GM18870 (cell line): Measurements from ENCODE around the gene SCD5.

ENCODE experiments used
- ATAC-seq: cut with Tn5 transposase; IDR thresholded peaks from one replicate; pipeline ENCODE4 v1.9.1; 2021; ENCODE audit warnings: moderate library complexity; ENCODE audit not compliant: unreplicated experiment

SCD5 gene

DNA sequence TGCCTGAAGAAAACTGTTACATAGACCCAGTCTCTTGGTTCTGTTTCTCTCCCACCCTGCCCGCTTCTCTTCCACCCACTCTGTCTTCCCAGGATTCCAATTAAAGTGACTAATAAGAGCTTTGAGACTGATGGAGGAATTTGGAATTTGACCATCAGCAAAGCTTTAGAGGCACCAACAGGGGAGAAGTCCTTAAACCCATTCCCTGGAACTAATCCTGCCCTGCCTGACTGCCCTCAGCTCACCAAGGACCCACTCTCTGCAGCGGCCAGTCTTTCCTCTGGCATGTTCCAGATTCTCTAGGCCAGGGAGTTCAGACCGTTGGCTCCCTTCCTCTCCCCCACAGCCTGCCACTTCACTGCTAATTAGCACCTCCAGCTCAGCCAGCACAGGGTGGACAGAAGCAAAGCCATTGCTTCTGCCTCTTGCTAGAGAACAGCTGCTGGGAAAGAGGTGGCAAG lies 23.9 kb downstream of the SCD5 start:
- ATAC-seq = no peak

DNA sequence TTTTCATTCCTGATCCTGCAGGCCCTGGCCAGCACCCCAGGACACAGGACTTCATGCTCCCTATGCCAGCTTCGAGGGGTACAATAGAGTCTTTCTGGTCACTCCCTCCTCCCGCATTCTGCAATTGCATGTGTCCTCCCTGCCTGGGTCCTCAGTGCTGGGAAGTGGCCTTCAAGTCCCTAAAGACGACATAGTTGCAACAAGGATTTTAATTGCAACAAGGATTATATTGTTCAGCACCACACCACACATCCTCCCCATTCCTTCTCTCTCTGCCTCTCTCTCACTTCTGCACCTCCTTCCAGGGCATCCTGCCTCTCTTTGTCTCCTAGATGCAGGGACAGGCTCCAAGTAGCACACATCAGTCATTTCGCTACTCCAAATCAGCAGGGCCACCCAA lies 25.5 kb downstream of the SCD5 start:
- no peak for ATAC-seq

DNA sequence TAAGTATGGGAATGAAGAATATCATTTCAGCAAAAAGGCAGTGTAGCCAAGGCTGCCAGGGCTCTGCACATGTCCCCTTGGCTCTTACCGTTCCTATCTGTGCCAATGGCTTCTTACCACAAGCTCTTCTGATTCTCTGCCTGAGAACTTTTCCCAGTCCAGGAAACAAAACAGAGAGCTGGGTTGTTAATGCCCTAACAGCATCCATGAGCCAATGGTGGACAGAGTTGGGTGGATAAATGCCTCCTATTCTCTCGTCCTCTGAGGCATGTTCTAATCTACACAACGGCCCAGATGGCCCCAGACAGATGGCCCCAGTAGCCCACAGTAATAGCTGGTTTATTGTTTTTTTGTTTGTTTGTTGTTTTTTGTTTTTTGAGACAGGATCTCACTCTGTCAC lies 28.0 kb downstream of the SCD5 start:
- no peak for ATAC-seq

DNA sequence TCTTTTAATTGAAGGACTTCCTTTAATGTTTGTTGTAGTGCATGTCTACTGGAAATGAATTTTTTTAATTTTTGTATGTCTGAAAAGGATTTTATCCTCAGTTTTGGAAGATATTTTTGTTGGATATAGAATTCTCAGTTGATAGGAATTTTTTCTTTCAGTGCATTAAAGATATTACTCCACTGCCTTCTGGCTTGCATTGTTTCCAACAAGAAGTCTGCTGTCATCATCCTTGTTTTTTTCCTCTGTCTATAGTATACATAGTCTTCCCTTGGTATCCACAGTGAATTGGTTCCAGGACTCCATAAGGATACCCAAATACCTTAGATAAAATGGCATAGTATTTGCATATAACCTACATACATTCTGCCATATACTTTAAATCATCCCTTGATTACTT lies 33.5 kb downstream of the SCD5 start:
- no peak for ATAC-seq

DNA sequence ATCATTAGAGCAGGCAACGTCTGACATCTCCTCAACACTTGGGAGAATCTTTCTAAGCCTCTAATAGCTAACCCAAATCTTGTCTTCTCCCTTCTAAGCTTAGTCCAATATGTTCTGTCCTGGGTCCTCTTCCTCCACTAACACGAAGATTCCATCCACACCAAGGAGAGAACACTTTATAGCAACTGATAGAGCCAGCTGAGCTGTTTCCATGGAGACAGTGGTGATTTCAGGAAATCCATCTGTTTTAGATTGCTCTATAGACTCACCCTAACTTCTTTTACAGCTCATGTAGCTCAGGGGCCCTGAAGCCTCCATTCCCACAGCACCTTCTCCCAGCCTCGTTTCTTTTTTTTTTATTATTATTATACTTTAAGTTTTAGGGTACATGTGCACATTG lies 37.4 kb downstream of the SCD5 start:
- no peak for ATAC-seq

DNA sequence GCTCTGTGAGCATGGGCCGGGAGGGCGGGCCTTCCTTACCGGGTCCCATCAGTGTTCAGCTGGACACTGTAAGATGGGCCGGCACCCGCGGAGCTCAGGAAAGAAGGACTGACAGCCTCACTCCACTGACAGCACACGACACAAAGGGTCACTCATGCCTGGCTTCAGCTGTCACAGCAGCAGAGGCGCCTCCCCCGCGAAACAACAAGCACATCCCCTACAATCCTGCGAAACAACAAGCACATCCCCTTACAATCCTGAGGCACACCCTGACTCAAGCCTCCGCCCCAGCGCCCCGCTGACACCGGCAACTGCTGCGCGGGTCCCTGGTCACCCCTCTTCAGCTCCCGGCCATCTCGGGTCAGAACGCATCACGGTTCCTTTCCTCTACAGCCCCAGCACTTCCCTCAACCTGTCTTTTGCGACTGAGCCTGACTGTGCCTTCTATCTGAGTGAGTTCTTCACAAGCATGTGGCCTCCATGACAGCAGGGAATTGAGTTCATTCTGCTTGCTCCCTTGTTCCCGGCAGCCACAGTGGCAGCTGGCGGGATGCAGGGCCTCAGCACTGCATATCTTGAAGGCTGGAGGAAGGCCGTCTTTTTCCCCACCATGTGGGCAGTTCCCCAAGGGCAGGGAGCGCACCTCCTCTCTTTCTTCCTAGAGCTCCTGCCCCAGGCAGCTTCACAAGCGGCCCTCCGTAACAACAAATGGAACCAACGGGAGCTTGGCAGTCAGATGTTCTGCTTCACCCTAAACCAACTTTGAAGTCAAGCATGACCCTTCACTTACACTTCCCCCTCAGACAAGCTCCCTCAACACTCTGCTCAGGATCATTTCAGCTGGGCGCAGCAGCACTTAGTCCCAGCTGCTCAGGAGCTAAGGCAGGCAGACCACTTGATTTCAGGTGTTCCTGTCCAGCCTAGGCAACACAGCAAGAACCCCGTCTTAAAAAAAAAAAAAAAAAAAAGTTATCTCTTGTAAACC lies 39.6 kb downstream of the SCD5 start:
- ATAC-seq = no peak

DNA sequence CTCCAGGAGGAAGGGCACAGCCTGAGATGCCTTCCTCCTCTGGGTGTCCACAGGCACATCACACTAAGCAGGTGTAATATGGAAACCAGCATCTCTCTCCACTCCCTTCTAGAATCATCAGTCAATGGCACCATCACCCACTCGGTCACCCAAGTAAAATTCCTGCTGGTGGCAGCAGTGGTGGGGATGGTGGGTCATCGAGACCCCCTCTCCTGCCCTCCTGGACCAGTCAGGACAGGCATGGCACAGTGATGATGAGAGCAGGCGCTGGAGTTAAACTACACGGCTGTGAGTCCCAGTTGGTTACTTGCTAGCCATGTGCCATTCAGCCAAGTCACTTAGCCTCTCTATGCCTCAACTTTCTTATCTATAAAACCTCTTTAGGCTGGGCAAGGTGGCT lies 42.5 kb downstream of the SCD5 start:
- ATAC-seq = no peak

DNA sequence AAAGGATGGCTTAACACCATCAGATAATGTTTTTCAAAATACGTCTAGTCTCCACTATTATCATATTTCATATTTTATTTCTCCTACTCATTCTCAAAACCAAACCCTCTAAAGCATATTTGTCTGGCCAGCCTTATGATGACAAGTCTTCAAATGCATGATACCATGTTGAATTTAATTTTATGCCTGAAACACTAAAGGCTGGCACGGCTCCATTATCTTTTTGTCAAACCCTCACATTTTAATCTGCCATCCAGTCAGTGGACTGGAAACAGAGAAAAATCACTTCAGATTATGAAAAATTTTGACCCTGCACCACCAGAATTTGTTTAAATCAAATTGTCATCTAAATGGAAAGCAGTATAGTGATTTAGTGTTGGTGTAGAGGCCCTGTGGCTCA lies 42.9 kb downstream of the SCD5 start:
- no peak for ATAC-seq

DNA sequence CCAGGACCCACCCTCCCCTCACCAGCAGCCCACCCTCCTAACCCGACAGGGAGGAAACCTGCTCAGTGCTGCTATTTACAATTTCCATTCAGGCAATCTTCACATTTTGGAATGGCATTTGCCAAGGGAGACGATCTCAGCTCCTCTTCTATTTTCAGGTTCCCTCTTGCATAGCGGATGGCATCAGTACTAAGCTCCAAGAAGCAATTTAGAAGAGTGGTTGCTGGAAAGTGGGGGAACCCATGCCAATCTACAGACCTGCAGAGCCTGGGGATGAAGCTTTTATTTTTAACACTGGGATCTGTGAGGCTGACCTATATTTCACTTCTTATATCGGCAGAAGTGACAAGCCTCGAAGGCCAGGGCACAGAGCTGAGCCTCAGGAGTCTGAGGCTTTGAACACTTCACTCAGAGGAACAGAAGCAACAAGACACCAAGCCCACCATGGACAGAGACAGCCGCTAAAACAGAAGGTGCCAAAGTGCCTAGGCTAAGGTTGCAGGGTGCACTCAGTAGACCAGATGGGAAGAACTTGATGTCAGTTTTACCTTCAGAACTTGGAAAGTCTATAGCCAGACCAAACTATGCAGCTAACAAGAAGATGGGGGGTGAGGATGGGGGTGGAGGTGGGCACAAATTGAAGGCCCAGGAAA lies 44.0 kb downstream of the SCD5 start:
- ATAC-seq = no peak

DNA sequence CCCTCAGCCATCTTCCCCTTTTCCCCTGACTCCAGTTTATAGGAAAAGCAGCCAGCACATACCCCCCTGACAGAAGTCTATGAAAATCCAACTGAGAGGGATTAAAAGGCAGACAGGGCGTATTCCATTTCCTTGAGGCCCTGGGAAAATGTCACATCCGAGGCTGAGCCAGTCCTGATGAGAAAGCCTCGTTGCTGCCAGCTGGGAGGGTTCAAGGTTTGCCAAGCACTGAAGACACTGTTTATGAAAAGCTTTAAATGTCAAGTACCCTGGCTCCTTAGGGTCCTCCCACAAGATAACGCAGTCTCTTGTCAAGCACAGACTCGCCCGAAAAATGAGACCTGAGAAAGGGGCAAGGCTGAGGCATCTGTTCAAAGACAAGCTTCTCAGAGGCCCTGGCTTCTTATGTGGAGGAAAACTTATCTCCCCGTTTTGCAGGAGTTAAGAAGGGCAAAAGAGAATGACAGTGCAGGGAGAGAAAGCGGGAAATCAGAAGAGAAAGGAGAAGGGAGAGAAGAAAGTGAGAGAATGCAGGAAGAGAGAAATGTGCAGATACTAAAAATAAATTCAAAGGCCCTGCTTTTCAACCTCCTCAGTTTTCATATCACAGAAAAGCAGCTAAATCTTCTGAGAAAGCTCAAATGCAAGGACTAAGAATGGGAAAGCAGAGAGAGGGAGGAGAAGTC lies 44.7 kb downstream of the SCD5 start:
- no peak for ATAC-seq

DNA sequence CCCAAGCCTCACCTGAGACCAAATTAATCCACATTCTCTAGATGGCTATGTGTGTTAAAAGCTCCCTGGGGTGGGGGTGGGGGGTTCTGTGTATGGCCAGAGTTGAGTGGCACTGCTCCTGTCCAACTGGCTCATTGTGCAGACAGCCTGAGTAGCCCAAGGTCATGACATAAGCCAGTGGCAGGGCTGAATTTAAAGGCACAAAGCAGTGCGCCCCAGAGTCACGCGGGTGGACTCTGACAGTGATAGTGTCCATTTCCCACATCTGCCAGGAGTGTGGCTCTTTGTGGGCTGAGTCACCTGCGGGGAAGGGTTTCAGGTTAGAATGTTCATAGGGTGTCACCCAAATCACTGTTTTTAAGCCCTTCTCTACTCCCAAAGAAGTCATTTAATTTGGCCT lies 45.4 kb downstream of the SCD5 start:
- no peak for ATAC-seq

DNA sequence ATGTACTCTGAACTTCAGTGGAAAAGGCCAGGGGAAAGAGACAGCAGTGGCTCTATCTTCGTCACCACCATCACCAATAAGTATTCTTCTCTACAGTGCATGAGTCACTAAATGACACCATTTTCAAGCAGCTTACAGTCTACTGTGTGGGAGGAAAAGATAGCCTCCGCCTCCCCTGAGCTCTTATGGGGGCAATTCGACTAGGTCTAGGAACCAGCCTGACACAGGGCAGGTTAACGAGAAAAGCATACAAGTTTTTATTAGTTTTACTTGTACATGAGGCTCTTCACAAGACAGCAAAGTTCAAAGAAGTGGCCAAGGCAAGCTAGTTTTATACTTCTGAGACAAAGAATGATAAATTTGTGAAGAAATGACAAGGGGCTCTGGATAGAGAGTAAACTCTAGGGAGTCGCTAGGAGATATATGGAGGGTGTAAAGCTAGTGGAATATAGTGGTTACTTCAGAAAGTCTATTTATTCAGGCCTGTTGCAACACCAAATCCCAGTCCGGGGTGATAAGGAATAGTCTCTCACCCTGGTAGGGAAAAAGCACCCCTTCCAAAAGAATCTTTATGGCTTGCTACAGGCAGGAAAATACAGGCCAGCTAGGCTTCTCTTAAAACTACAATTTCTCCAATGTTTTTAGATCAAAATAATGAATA lies 49.7 kb downstream of the SCD5 start:
- no peak for ATAC-seq

DNA sequence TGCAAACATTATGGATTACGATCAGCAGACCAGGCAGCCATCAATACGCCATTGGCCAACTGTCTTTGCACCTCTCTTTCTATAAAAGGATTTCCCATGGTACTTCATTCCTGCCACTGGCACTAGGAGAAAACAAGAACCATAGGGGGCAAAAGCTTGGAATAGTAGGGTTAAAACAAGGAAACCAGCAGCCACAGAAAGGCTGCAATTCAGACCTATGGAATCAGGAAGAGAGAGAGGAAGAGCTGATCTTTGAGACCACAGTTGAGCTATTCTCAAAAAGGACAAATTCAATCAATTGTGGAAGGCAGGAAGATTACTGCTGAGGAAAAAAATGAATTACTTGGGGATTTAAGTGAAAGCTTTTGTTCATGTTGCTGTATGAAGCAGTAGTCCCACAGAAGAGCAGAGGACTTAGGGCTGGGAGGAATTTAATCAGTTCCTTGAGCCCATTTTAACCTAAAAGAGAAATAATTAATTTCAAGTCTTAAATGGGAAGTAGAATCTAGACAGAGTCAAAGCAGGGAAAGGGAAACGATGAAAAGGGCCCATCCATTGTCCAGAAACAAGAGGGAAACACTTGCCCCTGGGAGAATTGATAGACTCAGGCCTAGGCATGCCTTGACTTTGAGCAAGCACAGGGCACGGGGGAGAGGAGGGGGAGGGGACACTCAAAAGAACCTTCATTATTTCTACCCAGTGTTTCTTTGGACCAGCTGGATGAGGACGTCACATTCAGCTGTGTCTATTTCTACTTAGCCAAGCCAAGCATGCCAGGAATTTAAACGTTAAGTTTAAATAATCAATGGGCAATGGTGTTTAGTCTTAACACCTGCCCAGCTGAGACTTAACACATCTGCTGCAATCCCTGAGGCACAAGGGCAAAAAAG lies 50.7 kb downstream of the SCD5 start:
- ATAC-seq = no peak

DNA sequence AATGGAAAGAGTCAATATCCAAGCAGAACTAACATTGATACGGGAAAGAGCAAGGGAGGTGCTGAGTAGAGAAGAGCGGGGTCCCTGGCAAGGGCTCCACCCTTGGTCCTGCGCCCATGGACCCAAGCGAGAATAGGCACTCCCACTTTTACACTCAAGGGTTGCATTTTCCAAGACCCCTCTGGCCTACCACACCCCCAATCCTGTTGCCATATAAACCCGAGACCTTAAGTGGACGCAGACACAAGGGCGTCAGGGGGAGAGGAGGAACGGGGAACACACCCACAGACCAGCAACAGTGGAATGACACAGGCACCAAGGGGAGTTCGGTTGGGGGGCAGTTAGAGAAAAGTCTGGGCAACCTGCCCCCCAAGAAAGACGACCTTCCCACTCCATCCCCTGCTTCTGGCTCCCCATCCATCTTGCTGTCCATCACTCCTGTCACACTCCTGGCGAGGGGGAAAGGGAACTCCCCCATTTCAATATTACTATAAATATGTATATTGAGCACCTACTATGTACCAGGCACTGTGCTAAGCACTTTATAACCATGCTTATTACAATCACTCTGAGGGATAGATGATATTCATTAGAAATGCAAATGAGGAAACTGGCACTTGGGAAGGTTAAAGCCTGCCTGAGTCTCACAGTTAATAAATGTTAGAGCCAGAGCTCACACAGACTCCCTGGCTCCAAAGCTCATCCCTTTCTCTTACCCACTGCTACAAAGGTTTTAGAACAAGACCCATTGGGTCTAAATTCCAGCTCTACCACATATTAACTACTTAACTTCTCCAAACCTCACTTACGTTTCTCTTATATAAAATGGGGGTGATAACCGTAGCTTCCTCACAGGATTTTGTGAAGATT lies 51.7 kb downstream of the SCD5 start:
- ATAC-seq = no peak

DNA sequence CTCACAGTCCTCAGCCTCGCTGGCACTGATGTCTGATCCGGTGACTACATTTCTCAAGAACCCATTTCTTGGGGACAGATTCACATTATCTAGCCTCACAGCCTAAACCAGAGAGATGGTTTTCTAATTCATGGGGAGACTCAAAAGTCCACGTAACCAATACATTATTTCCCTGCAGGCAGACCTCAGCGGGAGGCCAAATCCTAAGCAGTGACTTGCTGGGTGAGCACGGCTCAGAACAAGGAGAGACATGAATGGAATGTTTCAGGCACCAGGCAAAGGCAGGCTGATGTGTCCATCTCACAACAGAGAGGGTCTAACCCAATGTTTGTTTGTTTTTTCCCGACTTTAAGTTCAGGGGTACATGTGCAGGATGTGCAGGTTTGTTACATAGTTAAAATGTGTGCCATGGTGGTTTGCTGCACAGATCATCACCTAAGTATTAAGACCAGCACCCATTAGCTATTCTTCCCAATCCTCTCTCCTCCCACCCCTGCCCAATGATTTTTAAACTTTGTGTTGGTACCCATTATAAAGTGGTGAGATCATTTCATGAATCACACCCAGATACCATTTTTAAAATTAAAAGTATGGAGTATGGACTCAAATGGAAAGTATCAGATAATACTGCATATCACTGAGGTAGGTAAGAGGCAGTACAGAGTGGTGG lies 53.3 kb downstream of the SCD5 start:
- ATAC-seq = no peak

DNA sequence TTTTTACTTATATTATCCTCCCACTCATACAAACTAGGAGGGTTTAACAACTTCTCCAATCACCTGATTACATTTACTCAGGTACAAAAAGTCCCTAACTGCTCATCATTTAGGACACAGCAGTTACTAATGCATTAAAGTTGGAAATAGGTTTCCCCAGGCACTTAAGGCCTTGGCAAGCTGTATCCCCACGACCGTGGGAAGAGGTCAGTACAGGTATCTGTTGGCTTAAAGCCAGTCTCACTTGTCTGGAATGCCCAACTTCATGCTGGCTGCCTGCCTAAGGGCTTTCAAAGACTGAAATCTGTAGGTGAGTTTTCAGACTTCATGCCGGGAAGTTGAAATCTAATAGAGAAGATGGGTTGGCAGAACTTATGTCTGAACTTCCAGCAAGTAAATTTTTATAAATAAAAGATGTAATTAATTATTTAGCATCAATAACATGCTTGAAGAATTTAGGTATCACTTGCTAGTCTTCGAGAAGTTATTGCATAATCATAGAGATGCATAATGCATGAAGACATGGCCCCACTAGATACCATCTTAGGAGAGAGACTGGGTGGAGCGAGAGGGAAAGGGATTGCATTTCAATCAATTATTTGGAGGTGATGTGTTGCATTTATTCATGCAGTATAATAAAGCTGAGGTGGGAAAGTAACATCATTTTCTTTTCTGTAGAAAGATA lies 54.2 kb downstream of the SCD5 start:
- no peak for ATAC-seq

DNA sequence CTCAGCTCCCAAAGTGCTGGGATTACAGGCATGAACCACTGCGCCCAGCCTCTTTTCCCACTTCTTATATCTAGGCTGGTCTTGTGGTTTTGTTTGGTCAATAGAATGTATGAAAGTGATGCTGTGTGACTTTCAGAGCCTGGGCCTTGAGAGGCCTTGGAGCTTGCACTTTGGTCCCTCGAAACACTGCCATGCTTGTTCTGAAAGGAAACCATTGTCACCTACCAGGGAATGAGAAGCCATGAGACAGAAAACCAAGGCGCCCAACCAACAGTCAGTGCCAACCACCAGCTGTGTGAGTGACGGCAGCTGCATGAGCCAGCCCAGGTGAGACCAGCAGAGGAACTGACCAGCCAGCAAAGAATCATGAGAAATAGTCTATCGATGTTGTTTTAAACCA lies 57.4 kb downstream of the SCD5 start:
- no peak for ATAC-seq
